Upper lobe of left lung (tissue), 6 donors: ENCODE data around the gene JMJD6. TPM values are rescaled to one million over a fixed set of nuclear protein-coding genes. Genes with fewer than 3 reads are reported as not detected.

Experiments
- ATAC-seq, 2 donors: fragments of 200-7000 bp; cut with Tn5 transposase; one replicate each; pipeline ENCODE4 v1.9.1; 2022; ENCODE audit warnings: mild to moderate bottlenecking in 2 of 2, moderate library complexity in 2 of 2; ENCODE audit not compliant: low FRiP score in 2 of 2
- DNase-seq, 2 donors: peaks; one replicate each; pipeline ENCODE4 v3.0.0-alpha.2; 2019 to 2020
- H3K27ac ChIP-seq, 4 donors: fragments of 200-600 bp; sonication (generic); one replicate each; pipeline ENCODE4 v1.5.1; 2016 to 2019
- H3K27me3 ChIP-seq, 4 donors: fragments of 200-600 bp; sonication (generic); one replicate each; pipeline ENCODE4 v1.5.1; 2017 to 2019
- H3K36me3 ChIP-seq, 4 donors: fragments of 200-600 bp; sonication (generic); one replicate each; pipeline ENCODE4 v1.5.1; 2016 to 2019
- H3K4me1 ChIP-seq, 4 donors: fragments of 200-600 bp; sonication (generic); one replicate each; pipeline ENCODE4 v1.5.1; 2018 to 2019
- H3K4me3 ChIP-seq, 4 donors: fragments of 200-600 bp; sonication (generic); one replicate each; pipeline ENCODE4 v1.5.1; 2017 to 2019; ENCODE audit warnings: mild to moderate bottlenecking in 2 of 4, moderate library complexity in 1 of 4
- H3K9me3 ChIP-seq, 4 donors: fragments of 200-600 bp; sonication (generic); one replicate each; pipeline ENCODE4 v1.5.1; 2018 to 2019
- EP300 ChIP-seq, 4 donors: sonication (generic); formaldehyde crosslinking; IDR thresholded peaks; one replicate each; pipeline ENCODE4 v1.5.1; 2017; ENCODE audit warnings: antibody characterized with exemption in 4 of 4, control low read depth in 2 of 4
- POLR2A ChIP-seq, 4 donors: fragments of 450-650 bp; IDR thresholded peaks; one replicate each; pipeline ENCODE4 v1.5.1; 2016 to 2017; ENCODE audit warnings: antibody characterized with exemption in 4 of 4, mild to moderate bottlenecking in 2 of 4
- POLR2AphosphoS5 ChIP-seq, 2 donors: sonication (generic); formaldehyde crosslinking; IDR thresholded peaks; one replicate each; pipeline ENCODE4 v1.5.1; 2017; ENCODE audit warnings: antibody characterized with exemption in 2 of 2
- WGBS, 2 donors: methylation state at CpG; one replicate each; pipeline ENCODE4 v1.1.5; 2017 to 2018; 5-methylcytosine and 5-hydroxymethylcytosine counted together
- total RNA-seq, 6 donors: library from RNA; depleted of rRNA in 4 of 6; stranded (reverse); fragments of >200 nt in 4 of 6; gene quantifications; one replicate each; pipeline versions ENCODE4 v1.1.0 to v1.2.1, GENCODE V29; 2016 to 2021
- TF ChIP-seq, protein P1 (sequence below), 6 experiments: fragments of 450-650 bp in 4 of 6; fragments of 200-600 bp in 2 of 6; sonication (generic) in 2 of 6; IDR thresholded peaks; one replicate each; pipeline ENCODE4 v1.5.1; 2016 to 2019; ENCODE audit warnings: antibody characterized with exemption in 6 of 6
- donor health status: DM: no; HTN: no; CAD: no; lungs with moderate emphysema.
- donor health status: DM: no; HTN: yes; CAD: no; lungs with severe emphysema.

Gene JMJD6
- total RNA-seq, 6 donors from 2014 or later, result 23.3 to 63.9 (median 31.0) TPM

DNA sequence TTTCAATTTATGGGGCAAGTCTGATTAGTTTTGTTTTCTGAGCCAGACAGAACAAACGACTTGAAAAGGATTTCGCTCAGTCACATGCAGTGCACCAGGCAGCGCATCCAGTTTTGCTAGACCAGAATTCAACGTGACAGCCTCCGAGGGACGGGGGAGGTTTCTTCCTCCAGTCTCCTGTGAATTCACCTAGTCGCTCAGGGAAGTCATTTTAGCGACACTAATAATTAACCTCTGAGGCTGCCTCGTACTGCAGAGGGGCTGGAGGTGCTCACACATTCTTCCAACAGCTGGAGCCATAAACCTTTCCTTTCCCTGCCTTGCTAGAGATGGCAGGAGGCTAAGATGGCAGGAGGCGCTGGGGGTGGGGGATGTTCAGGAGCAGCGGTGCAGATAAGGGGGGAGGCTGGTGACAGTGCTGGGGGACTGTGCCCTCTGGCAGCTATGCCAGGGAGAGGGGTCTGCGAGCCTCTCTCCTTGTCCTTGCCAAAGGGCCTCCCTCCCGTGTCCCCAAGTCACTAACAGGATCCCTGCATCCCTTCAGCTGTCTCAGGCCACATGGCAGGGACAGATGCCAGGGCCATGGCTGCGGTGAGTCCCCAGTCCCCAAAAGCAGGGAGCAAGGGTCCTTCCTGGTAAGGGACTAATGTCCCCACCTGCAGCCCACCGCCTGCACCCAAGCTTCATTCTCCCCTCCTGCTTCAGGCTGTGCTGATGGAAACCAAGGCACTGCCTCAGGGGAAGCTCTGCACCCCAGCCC is 39.7 kb downstream of the JMJD6 start:
- Histone ChIP-seq H3K27ac (peak overlapping the region in 2 of 4 donors; percentile 80 to 82), H3K36me3 (peaks cover 0 to 43% (median 4%) of the 10 kb centered on the region in 4 donors), H3K4me3 (no peak overlapping the region), H3K9me3 (no peaks in the 10 kb centered on the region), H3K4me1 (peaks cover 7 to 27% (median 16%) of the 10 kb centered on the region in 4 donors), H3K27me3 (no peaks in the 10 kb centered on the region)
- no peak for TF ChIP-seq POLR2A (IDR thresholded peaks at IDR 0.05)
- no peak for TF ChIP-seq EP300 (IDR thresholded peaks at IDR 0.05)
- no peak for TF ChIP-seq POLR2AphosphoS5 (IDR thresholded peaks at IDR 0.05)
- TF ChIP-seq, protein P1, sequence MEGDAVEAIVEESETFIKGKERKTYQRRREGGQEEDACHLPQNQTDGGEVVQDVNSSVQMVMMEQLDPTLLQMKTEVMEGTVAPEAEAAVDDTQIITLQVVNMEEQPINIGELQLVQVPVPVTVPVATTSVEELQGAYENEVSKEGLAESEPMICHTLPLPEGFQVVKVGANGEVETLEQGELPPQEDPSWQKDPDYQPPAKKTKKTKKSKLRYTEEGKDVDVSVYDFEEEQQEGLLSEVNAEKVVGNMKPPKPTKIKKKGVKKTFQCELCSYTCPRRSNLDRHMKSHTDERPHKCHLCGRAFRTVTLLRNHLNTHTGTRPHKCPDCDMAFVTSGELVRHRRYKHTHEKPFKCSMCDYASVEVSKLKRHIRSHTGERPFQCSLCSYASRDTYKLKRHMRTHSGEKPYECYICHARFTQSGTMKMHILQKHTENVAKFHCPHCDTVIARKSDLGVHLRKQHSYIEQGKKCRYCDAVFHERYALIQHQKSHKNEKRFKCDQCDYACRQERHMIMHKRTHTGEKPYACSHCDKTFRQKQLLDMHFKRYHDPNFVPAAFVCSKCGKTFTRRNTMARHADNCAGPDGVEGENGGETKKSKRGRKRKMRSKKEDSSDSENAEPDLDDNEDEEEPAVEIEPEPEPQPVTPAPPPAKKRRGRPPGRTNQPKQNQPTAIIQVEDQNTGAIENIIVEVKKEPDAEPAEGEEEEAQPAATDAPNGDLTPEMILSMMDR (IDR thresholded peaks at IDR 0.05), result no peak
- WGBS, 2 donors, result 73 to 85% methylated on average over 9 to 14 of the region's 15 CpGs
- DNase-seq (no peak), ATAC-seq (no peak)

DNA sequence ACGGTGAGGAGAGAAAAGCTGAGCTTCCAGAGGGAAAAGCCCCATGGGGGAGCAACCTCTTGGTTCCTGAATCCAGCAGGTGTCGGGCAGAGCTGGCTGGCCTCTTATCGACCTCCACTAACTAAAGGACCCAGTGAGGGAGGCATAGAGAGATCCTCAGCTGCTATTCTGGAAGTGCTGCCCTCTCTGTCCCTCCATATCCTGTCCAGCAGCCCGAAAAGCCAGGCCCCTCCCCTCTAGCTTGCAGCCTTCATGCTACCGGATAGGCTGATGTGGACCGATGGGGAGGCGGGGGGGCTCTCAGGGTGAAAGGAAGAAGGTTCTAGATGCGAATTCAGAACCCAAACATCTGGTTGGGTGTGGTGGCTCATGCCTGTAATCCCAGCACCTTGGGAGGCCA is 40.6 kb downstream of the JMJD6 start:
- 83% methylated on average over 4 to 8 of the region's 8 CpGs for WGBS, 2 donors
- no peak overlapping the region for H3K27ac ChIP-seq

DNA sequence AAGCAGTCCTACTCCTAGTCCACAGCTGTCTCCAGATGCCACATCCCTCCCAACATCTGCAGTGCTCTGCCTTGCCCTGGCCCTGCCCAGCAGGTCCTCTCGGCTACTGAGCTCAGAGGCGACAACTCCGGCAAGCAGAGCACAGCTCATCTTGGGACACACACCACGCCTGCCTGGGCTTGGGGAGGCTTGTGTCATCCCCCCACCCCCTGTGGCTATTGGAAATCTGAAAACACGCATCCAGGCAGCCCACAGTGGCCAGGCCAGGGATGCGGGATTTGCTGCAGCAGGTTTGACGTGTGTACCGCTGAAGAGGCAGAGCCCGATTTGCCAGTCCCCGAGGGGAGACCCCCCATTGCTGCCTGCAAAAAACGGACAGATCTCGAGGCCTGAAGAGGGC is 41.0 kb downstream of the JMJD6 start:
- DNase-seq (no peak), ATAC-seq (no peak)
- H3K9me3 ChIP-seq, result no peaks in the 10 kb centered on the region
- H3K4me3 ChIP-seq, result no peak overlapping the region
- H3K4me1 ChIP-seq, result peaks cover 7 to 32% (median 16%) of the 10 kb centered on the region in 4 donors
- TF ChIP-seq POLR2A (IDR thresholded peaks at IDR 0.05), result no peak
- TF ChIP-seq EP300 (IDR thresholded peaks at IDR 0.05), result no peak
- TF ChIP-seq, protein P1 (IDR thresholded peaks at IDR 0.05), result no peak
- no peak for TF ChIP-seq POLR2AphosphoS5 (IDR thresholded peaks at IDR 0.05)
- peaks cover 0 to 51% (median 6%) of the 10 kb centered on the region in 4 donors for H3K36me3 ChIP-seq
- 90% methylated on average over 7 to 12 of the region's 12 CpGs for WGBS, 2 donors
- H3K27me3 ChIP-seq, result no peaks in the 10 kb centered on the region
- no peak overlapping the region for H3K27ac ChIP-seq

More for the DNA sequence above, 40.6 kb downstream of the JMJD6 start:
- Histone ChIP-seq H3K4me3 (no peak overlapping the region), H3K9me3 (no peaks in the 10 kb centered on the region), H3K27me3 (no peaks in the 10 kb centered on the region), H3K4me1 (peaks cover 7 to 32% (median 16%) of the 10 kb centered on the region in 4 donors), H3K36me3 (peaks cover 0 to 46% (median 4%) of the 10 kb centered on the region in 4 donors)
- DNase-seq (no peak), ATAC-seq (no peak)
- TF ChIP-seq POLR2AphosphoS5 (IDR thresholded peaks at IDR 0.05) (no peak), POLR2A (IDR thresholded peaks at IDR 0.05) (no peak), EP300 (IDR thresholded peaks at IDR 0.05) (no peak)
- TF ChIP-seq, protein P1 (IDR thresholded peaks at IDR 0.05), result no peak

DNA sequence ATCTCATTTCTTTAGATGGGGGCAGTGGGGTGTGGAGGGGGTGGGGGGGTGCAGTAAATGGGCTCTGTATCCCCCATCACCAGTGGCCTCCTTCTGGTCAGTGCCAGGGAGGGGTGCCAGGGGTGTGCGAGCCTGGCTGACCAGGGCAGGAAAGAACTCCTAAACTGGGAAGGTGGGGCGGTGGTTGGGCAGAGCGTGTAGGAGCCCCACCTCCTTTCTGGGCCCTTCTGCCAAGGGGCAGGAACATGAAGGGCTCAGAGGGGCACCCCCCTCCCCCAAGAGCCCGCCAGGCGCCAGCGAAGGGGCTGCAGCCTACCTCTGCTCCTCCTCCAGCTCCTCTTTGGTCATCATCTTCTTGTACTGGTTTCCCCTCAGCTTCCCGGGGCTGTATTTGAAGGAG is 41.6 kb downstream of the JMJD6 start:
- Histone ChIP-seq H3K27ac (no peak overlapping the region), H3K36me3 (peaks cover 0 to 53% (median 7%) of the 10 kb centered on the region in 4 donors), H3K27me3 (no peaks in the 10 kb centered on the region), H3K9me3 (no peaks in the 10 kb centered on the region), H3K4me1 (peaks cover 7 to 31% (median 16%) of the 10 kb centered on the region in 4 donors), H3K4me3 (no peak overlapping the region)
- ATAC-seq (no peak), DNase-seq (no peak)
- TF ChIP-seq POLR2A (IDR thresholded peaks at IDR 0.05), result no peak
- TF ChIP-seq EP300 (IDR thresholded peaks at IDR 0.05), result no peak
- no peak for TF ChIP-seq POLR2AphosphoS5 (IDR thresholded peaks at IDR 0.05)
- TF ChIP-seq, protein P1 (IDR thresholded peaks at IDR 0.05), result no peak
- 75 to 81% methylated on average over 6 to 7 of the region's 7 CpGs for WGBS, 2 donors
